ENCODE results near the gene SRSF8. TPM values are rescaled to one million over a fixed set of nuclear protein-coding genes. Genes with fewer than 3 reads are reported as not detected.

SRSF8 gene
- total RNA-seq, 2 donors from 2014 or later: 25.6 to 39.9 TPM

- Histone ChIP-seq H3K4me3 (no peak overlapping the region), H3K4me1 (ENCODE audit: control insufficient read depth in 1 of 2, low read depth in 2 of 2) (no peaks in the 10 kb centered on the region), H3K27ac (no peak overlapping the region), H3K36me3 (no peaks in the 10 kb centered on the region), H3K9me3 (no peaks in the 10 kb centered on the region), H3K27me3 (replicated peaks; ENCODE audit: insufficient read depth) (no peaks in the 10 kb centered on the region)
- TF ChIP-seq CTCF (IDR thresholded peaks at IDR 0.05): no peak
- ATAC-seq (ENCODE audit: insufficient number of reproducible peaks, low FRiP score, low read depth): no peak
- no peak for DNase-seq (ENCODE audit: low spot score)
Observed at GRCh38 chr11:95059046-95059445, 7.7 kb upstream of the SRSF8 start.

- no peaks in the 10 kb centered on the region for H3K9me3 ChIP-seq
- DNase-seq (ENCODE audit: low spot score) (no peak), ATAC-seq (ENCODE audit: insufficient number of reproducible peaks, low FRiP score, low read depth) (no peak)
- no peak overlapping the region for H3K4me3 ChIP-seq
- H3K27ac ChIP-seq: no peak overlapping the region
- no peaks in the 10 kb centered on the region for H3K36me3 ChIP-seq
- peaks cover 9 to 19% of the 10 kb centered on the region in 2 donors for H3K4me1 ChIP-seq (ENCODE audit: control insufficient read depth in 1 of 2, low read depth in 2 of 2)
- no peaks in the 10 kb centered on the region for H3K27me3 ChIP-seq (replicated peaks; ENCODE audit: insufficient read depth)
- no peak for TF ChIP-seq CTCF (IDR thresholded peaks at IDR 0.05)
Observed at GRCh38 chr11:95065336-95065735, 1.4 kb upstream of the SRSF8 start.

- Histone ChIP-seq H3K9me3 (no peaks in the 10 kb centered on the region), H3K27ac (peak overlapping the region; percentile 97 to 99), H3K4me1 (ENCODE audit: control insufficient read depth in 1 of 2, low read depth in 2 of 2) (peaks cover 10 to 19% of the 10 kb centered on the region in 2 donors), H3K27me3 (replicated peaks; ENCODE audit: insufficient read depth) (no peaks in the 10 kb centered on the region), H3K4me3 (peak overlapping the region; percentile 83), H3K36me3 (no peaks in the 10 kb centered on the region)
- ATAC-seq (ENCODE audit: insufficient number of reproducible peaks, low FRiP score, low read depth): peak; percentile 78
- DNase-seq (ENCODE audit: low spot score): peak; percentile 36
- peak; percentile 59 for TF ChIP-seq CTCF (IDR thresholded peaks at IDR 0.05)
Observed at GRCh38 chr11:95067039-95067840, 521 bp downstream of the SRSF8 start.

GRCh38 chr11:95067841-95068219 lies 1.1 kb downstream of the SRSF8 start:
- H3K36me3 ChIP-seq: no peaks in the 10 kb centered on the region
- H3K27ac ChIP-seq: peak overlapping the region; percentile 97 to 99
- H3K9me3 ChIP-seq: no peaks in the 10 kb centered on the region
- H3K4me3 ChIP-seq: peak overlapping the region; percentile 83
- peak; percentile 17 for ATAC-seq (ENCODE audit: insufficient number of reproducible peaks, low FRiP score, low read depth)
- DNase-seq (ENCODE audit: low spot score): no peak
- peaks cover 10 to 19% of the 10 kb centered on the region in 2 donors for H3K4me1 ChIP-seq (ENCODE audit: control insufficient read depth in 1 of 2, low read depth in 2 of 2)
- H3K27me3 ChIP-seq (replicated peaks; ENCODE audit: insufficient read depth): no peaks in the 10 kb centered on the region
- no peak for TF ChIP-seq CTCF (IDR thresholded peaks at IDR 0.05)

GRCh38 chr11:95068549-95068948 lies 1.8 kb downstream of the SRSF8 start:
- ATAC-seq (ENCODE audit: insufficient number of reproducible peaks, low FRiP score, low read depth) (peak; percentile 91), DNase-seq (ENCODE audit: low spot score) (peak; percentile 60)
- no peak for TF ChIP-seq CTCF (IDR thresholded peaks at IDR 0.05)
- peak overlapping the region; percentile 83 for H3K4me3 ChIP-seq
- peaks cover 10 to 19% of the 10 kb centered on the region in 2 donors for H3K4me1 ChIP-seq (ENCODE audit: control insufficient read depth in 1 of 2, low read depth in 2 of 2)
- H3K27ac ChIP-seq: peak overlapping the region; percentile 97 to 99
- H3K9me3 ChIP-seq: no peaks in the 10 kb centered on the region
- H3K27me3 ChIP-seq (replicated peaks; ENCODE audit: insufficient read depth): no peaks in the 10 kb centered on the region
- no peaks in the 10 kb centered on the region for H3K36me3 ChIP-seq

Data from thoracic aorta (tissue), 2 donors.